CD4-positive, alpha-beta T cell treated with Interleukin-1 beta for 1 hour (primary cell): ENCODE data around the gene SLC4A5.
"Not testable (repeated sequence)": the region's sequence is repeated elsewhere in the genome, so short reads cannot be mapped to it uniquely, and the experiment has no call there.

Source experiments
- DNase-seq, 2 donors: peaks; one replicate each; pipeline ENCODE4 v3.0.0-alpha.2; 2020 to 2022

The SLC4A5 gene

GRCh38 chr2:74364533-74365505 is 21.6 kb upstream of the SLC4A5 start:
- no peak for DNase-seq

- no peak for DNase-seq
Measured at GRCh38 chr2:74361327-74361726, 18.1 kb upstream of the SLC4A5 start.

- no peak for DNase-seq
Measured at GRCh38 chr2:74357627-74358026, 14.4 kb upstream of the SLC4A5 start.

GRCh38 chr2:74349889-74350288 is 6.7 kb upstream of the SLC4A5 start:
- no peak for DNase-seq

GRCh38 chr2:74347742-74348141 is 4.5 kb upstream of the SLC4A5 start:
- DNase-seq = no peak

- no peak for DNase-seq
Measured at GRCh38 chr2:74347303-74347702, 4.1 kb upstream of the SLC4A5 start.

GRCh38 chr2:74345272-74345943 is 2.2 kb upstream of the SLC4A5 start:
- no peak for DNase-seq

- DNase-seq = not testable (repeated sequence)
Measured at GRCh38 chr2:74336227-74336626, 7.0 kb downstream of the SLC4A5 start.

GRCh38 chr2:74334931-74335333 is 8.3 kb downstream of the SLC4A5 start:
- DNase-seq = peak; percentile 67 to 78

- no peak for DNase-seq
Measured at GRCh38 chr2:74333896-74334586, 9.2 kb downstream of the SLC4A5 start.

GRCh38 chr2:74333175-74333574 is 10.0 kb downstream of the SLC4A5 start:
- DNase-seq = no peak

- no peak for DNase-seq
Measured at GRCh38 chr2:74332550-74333174, 10.6 kb downstream of the SLC4A5 start.

- no peak for DNase-seq
Measured at GRCh38 chr2:74328573-74328972, 14.6 kb downstream of the SLC4A5 start.

GRCh38 chr2:74328074-74328473 is 15.1 kb downstream of the SLC4A5 start:
- DNase-seq = no peak

GRCh38 chr2:74327627-74328026 is 15.6 kb downstream of the SLC4A5 start:
- DNase-seq = no peak

GRCh38 chr2:74327199-74327598 is 16.0 kb downstream of the SLC4A5 start:
- no peak for DNase-seq

GRCh38 chr2:74325815-74326214 is 17.4 kb downstream of the SLC4A5 start:
- DNase-seq = no peak

GRCh38 chr2:74321737-74322136 is 21.5 kb downstream of the SLC4A5 start:
- no peak for DNase-seq

GRCh38 chr2:74317701-74318100 is 25.5 kb downstream of the SLC4A5 start:
- DNase-seq = no peak

- no peak for DNase-seq
Measured at GRCh38 chr2:74316627-74317295, 26.5 kb downstream of the SLC4A5 start.

GRCh38 chr2:74314107-74314506 is 29.1 kb downstream of the SLC4A5 start:
- no peak for DNase-seq

- DNase-seq = no peak
Measured at GRCh38 chr2:74313497-74313896, 29.7 kb downstream of the SLC4A5 start.
